Effector CD4-positive, alpha-beta T cell (primary cell): Measurements from ENCODE around the gene PRDM16.

Experiments
- DNase-seq: peaks from one replicate; pipeline ENCODE4 v3.0.0-alpha.2; 2020

PRDM16 gene

GRCh38 chr1:3169665-3170356 is 100.8 kb downstream of the PRDM16 start:
- DNase-seq = no peak

- no peak for DNase-seq
These were observed 101.8 kb downstream of the PRDM16 start for GRCh38 chr1:3170561-3171453.

GRCh38 chr1:3171761-3172160 is 102.8 kb downstream of the PRDM16 start:
- DNase-seq = no peak

GRCh38 chr1:3172431-3173380 is 103.7 kb downstream of the PRDM16 start:
- no peak for DNase-seq

- DNase-seq = no peak
These were observed 104.5 kb downstream of the PRDM16 start for GRCh38 chr1:3173381-3173980.

GRCh38 chr1:3174487-3175247 is 105.7 kb downstream of the PRDM16 start:
- no peak for DNase-seq

GRCh38 chr1:3175486-3175885 is 106.5 kb downstream of the PRDM16 start:
- DNase-seq = no peak

- no peak for DNase-seq
These were observed 107.0 kb downstream of the PRDM16 start for GRCh38 chr1:3176028-3176427.

GRCh38 chr1:3176820-3177219 is 107.8 kb downstream of the PRDM16 start:
- DNase-seq = no peak

GRCh38 chr1:3178279-3178678 is 109.3 kb downstream of the PRDM16 start:
- no peak for DNase-seq

- no peak for DNase-seq
These were observed 110.5 kb downstream of the PRDM16 start for GRCh38 chr1:3179471-3179870.

GRCh38 chr1:3180915-3181314 is 111.9 kb downstream of the PRDM16 start:
- no peak for DNase-seq

- no peak for DNase-seq
These were observed 113.0 kb downstream of the PRDM16 start for GRCh38 chr1:3181956-3182355.

- no peak for DNase-seq
These were observed 114.4 kb downstream of the PRDM16 start for GRCh38 chr1:3183411-3183810.

- DNase-seq = no peak
These were observed 114.8 kb downstream of the PRDM16 start for GRCh38 chr1:3183813-3184212.

GRCh38 chr1:3184666-3185065 is 115.7 kb downstream of the PRDM16 start:
- no peak for DNase-seq

GRCh38 chr1:3185896-3186525 is 117.0 kb downstream of the PRDM16 start:
- no peak for DNase-seq

GRCh38 chr1:3186526-3186921 is 117.5 kb downstream of the PRDM16 start:
- DNase-seq = no peak

- DNase-seq = no peak
These were observed 118.6 kb downstream of the PRDM16 start for GRCh38 chr1:3187415-3188149.

GRCh38 chr1:3188150-3188971 is 119.4 kb downstream of the PRDM16 start:
- DNase-seq = no peak
